Measurements from ENCODE around the gene MBD1.

- TF ChIP-seq CTCF (IDR thresholded peaks at IDR 0.05) (no peak), POLR2A (IDR thresholded peaks at IDR 0.05) (no peak), POLR2AphosphoS5 (IDR thresholded peaks at IDR 0.05) (no peak)
Measured at GRCh38 chr18:50272568-50272967, 8.8 kb downstream of the MBD1 start.
